ENCODE measurements around the gene EXOC2. TPM values are rescaled to one million over a fixed set of nuclear protein-coding genes. Genes with fewer than 3 reads are reported as not detected.

The EXOC2 gene
- total and polyA plus RNA-seq, 10 of the 15 experiments (the other 5 are each of a cell fraction or from before 2014, with no cell fraction given): 8.7 to 32.8 (median 20.7) TPM

- Histone ChIP-seq H3K79me2 (ENCODE audit: control insufficient read depth, insufficient read depth, low read length) (no peaks in the 10 kb centered on the region), H3K4me3 (no peak overlapping the region), H3K27me3 (replicated peaks in 1 of 2; ENCODE audit: control insufficient read depth in 2 of 2, insufficient read depth in 2 of 2, low read length in 1 of 2) (no peaks in the 10 kb centered on the region), H3K9me3 (replicated peaks; ENCODE audit: control insufficient read depth, insufficient read depth, low read length) (no peaks in the 10 kb centered on the region; the same call in 2 of the 3 replicates), H4K20me1 (ENCODE audit: control insufficient read depth, insufficient read depth) (no peaks in the 10 kb centered on the region), H3K36me3 (ENCODE audit: control insufficient read depth in 2 of 2, insufficient read depth in 2 of 2, low read length in 1 of 2) (peaks cover 0 to 4% of the 10 kb centered on the region in 2 experiments; a peak in 2 of 4 replicates), H3K9ac (ENCODE audit: control insufficient read depth, insufficient read depth, low read length) (no peak overlapping the region), H2AFZ (ENCODE audit: control insufficient read depth, low read depth, low read length) (no peak overlapping the region), H3K4me2 (ENCODE audit: control insufficient read depth, insufficient read depth) (no peak overlapping the region), H3K27ac (ENCODE audit: control insufficient read depth, insufficient read depth) (no peak overlapping the region), H3K4me1 (ENCODE audit: control insufficient read depth, insufficient read depth, low read length) (no peaks in the 10 kb centered on the region)
- WGBS (ENCODE audit: insufficient coverage, insufficient replicate concordance, low lambda C conversion rate, missing lambda C conversion rate): 96% methylated on average over 3 of the region's 3 CpGs
- no TSS peak for BruUV-seq (replicated peaks)
- POLR2A ChIA-PET: no interaction called here
- SMC1A ChIA-PET (ENCODE audit: uncharacterized antibody, unreplicated experiment): interaction anchor here (0.7 to 1.5 kb wide), 5 partner anchors 9 to 50 kb away, joined by 3 to 4 read pairs (median 3); no protein-coding TSS in a partner anchor
- intact Hi-C loops (cut with micrococcal nuclease; ENCODE audit: unreplicated experiment) (no loop called here), in situ Hi-C loops (cut with MboI) (no loop called here)
- CTCF ChIA-PET: interaction anchor here (1.0 to 1.6 kb wide), 3 partner anchors 27 to 69 kb away, joined by 3 to 8 read pairs (median 6); no protein-coding TSS in a partner anchor
- no peak for ATAC-seq
- RAD21 ChIA-PET (ENCODE audit: unreplicated experiment): interaction anchor here (1.6 kb wide), 1 partner anchor 61 kb away, joined by 3 read pairs; no protein-coding TSS in a partner anchor
- no peak for DNase-seq (ENCODE audit: low read depth, low spot score)
- FAIRE-seq: no peak
- no peak for TF ChIP-seq RAD51 (IDR thresholded peaks at IDR 0.05)
- no peak for TF ChIP-seq SMARCA5 (IDR thresholded peaks at IDR 0.05)
- no peak for TF ChIP-seq GATAD2B (conservative IDR thresholded peaks at IDR 0.05; ENCODE audit: low read depth)
- TF ChIP-seq ZNF274 (IDR thresholded peaks at IDR 0.05; ENCODE audit: insufficient read depth, insufficient read length): no peak
- no peak for TF ChIP-seq KAT2A (conservative IDR thresholded peaks at IDR 0.05; ENCODE audit: control insufficient read depth, low read depth, low read length)
- TF ChIP-seq SMC3 (IDR thresholded peaks at IDR 0.05; ENCODE audit: borderline replicate concordance, low read length): no peak
- TF ChIP-seq ZNF687 (IDR thresholded peaks at IDR 0.05): no peak
- no peak for TF ChIP-seq LARP7 (IDR thresholded peaks at IDR 0.05)
- TF ChIP-seq CREM (IDR thresholded peaks at IDR 0.05; ENCODE audit: low read depth): no peak
- TF ChIP-seq CUX1 (IDR thresholded peaks at IDR 0.05; ENCODE audit: insufficient replicate concordance, low read depth, low read length): no peak
- TF ChIP-seq IRF3 (IDR thresholded peaks at IDR 0.05): no peak
- no peak for TF ChIP-seq HDGF (IDR thresholded peaks at IDR 0.05)
- no peak for TF ChIP-seq EGR1 (IDR thresholded peaks at IDR 0.05; ENCODE audit: borderline replicate concordance in 1 of 2, low read depth in 2 of 2, low read length in 2 of 2)
- TF ChIP-seq CBFB (IDR thresholded peaks at IDR 0.05; ENCODE audit: low read depth): no peak
- TF ChIP-seq MYB (IDR thresholded peaks at IDR 0.05; ENCODE audit: borderline replicate concordance, low read depth, low read length): no peak
Measured at GRCh38 chr6:652865-653264, 40.1 kb downstream of the EXOC2 start.
